Neuronal stem cell (in vitro differentiated cells): ENCODE data around the gene ARHGAP23.

Experiments used
- DNase-seq: peaks from one replicate; pipeline ENCODE4 v3.0.0-alpha.2; 2013; ENCODE audit warnings: low spot score
- H2AFZ ChIP-seq: one replicate; pipeline ENCODE4 v1.6.1; 2013; ENCODE audit warnings: mild to moderate bottlenecking, low read length, inconsistent platforms
- H2AK5ac ChIP-seq: 2 replicates; pipeline ENCODE4 v1.6.1; 2013; ENCODE audit warnings: low read depth, mild to moderate bottlenecking, inconsistent platforms, low read length, moderate library complexity, mixed read lengths
- H2BK120ac ChIP-seq: 2 replicates; pipeline ENCODE4 v1.6.1; 2013; ENCODE audit warnings: low read depth, mild to moderate bottlenecking, inconsistent platforms, low read length, moderate library complexity, mixed read lengths
- H2BK12ac ChIP-seq: one replicate; pipeline ENCODE4 v1.6.1; 2013; ENCODE audit warnings: low read length, inconsistent platforms
- H2BK15ac ChIP-seq: 2 replicates; pipeline ENCODE4 v1.6.1; 2013; ENCODE audit warnings: mild to moderate bottlenecking, low read length, inconsistent platforms, mixed read lengths
- H2BK5ac ChIP-seq: one replicate; pipeline ENCODE4 v1.6.1; 2013; ENCODE audit warnings: inconsistent platforms, mild to moderate bottlenecking, low read length, moderate library complexity
- H3K14ac ChIP-seq: one replicate; pipeline ENCODE4 v1.6.1; 2013; ENCODE audit warnings: low read length, inconsistent platforms
- H3K18ac ChIP-seq: 2 replicates; pipeline ENCODE4 v1.6.1; 2013; ENCODE audit warnings: low read length, inconsistent platforms
- H3K23ac ChIP-seq: 2 replicates; pipeline ENCODE4 v1.6.1; 2013; ENCODE audit warnings: low read depth, mild to moderate bottlenecking, mixed read lengths, low read length, inconsistent platforms; ENCODE audit not compliant: poor library complexity
- H3K27ac ChIP-seq: replicated peaks from 3 replicates; pipeline ENCODE4 v1.5.1; 2013; ENCODE audit warnings: low read length, inconsistent platforms
- H3K27me3 ChIP-seq, 3 experiments: 2 replicates each; pipeline ENCODE4 v1.6.1; 2013; ENCODE audit warnings: low read length in 3 of 3, mild to moderate bottlenecking in 2 of 3, inconsistent platforms in 1 of 3, low read depth in 1 of 3, mixed read lengths in 1 of 3, moderate library complexity in 1 of 3; ENCODE audit not compliant: control insufficient read depth in 3 of 3, insufficient read depth in 3 of 3
- H3K36me3 ChIP-seq, 2 donors: replicated peaks in 1 of 2; 2 replicates each; pipeline ENCODE4 v1.6.1; 2013; ENCODE audit warnings: low read length in 2 of 2; ENCODE audit not compliant: control insufficient read depth in 2 of 2, insufficient read depth in 2 of 2
- H3K4ac ChIP-seq: 2 replicates; pipeline ENCODE4 v1.6.1; 2013; ENCODE audit warnings: inconsistent platforms, mild to moderate bottlenecking, low read length, moderate library complexity
- H3K4me1 ChIP-seq, 2 donors: 1 replicate in 1 of 2; 2 replicates in 1 of 2; pipeline ENCODE4 v1.6.1; 2013; ENCODE audit warnings: low read length in 2 of 2, low read depth in 1 of 2; ENCODE audit not compliant: control insufficient read depth in 2 of 2, insufficient read depth in 1 of 2
- H3K4me2 ChIP-seq: one replicate; pipeline ENCODE4 v1.6.1; 2013; ENCODE audit warnings: mild to moderate bottlenecking, low read length, inconsistent platforms; ENCODE audit not compliant: insufficient read depth, poor library complexity, severe bottlenecking
- H3K4me3 ChIP-seq, 2 donors: 2 replicates each; pipeline ENCODE4 v1.5.1; 2013; ENCODE audit warnings: low read length in 2 of 2, mild to moderate bottlenecking in 2 of 2, inconsistent platforms in 1 of 2, moderate library complexity in 1 of 2
- H3K79me1 ChIP-seq: one replicate; pipeline ENCODE4 v1.6.1; 2013; ENCODE audit warnings: low read depth, mild to moderate bottlenecking, inconsistent platforms, low read length, moderate library complexity
- H3K9ac ChIP-seq: one replicate; pipeline ENCODE4 v1.6.1; 2013; ENCODE audit warnings: mild to moderate bottlenecking, low read depth, low read length, inconsistent platforms; ENCODE audit not compliant: poor library complexity
- H3K9me3 ChIP-seq, 2 donors: replicated peaks in 1 of 2; 2 replicates each; pipeline versions ENCODE3 to v1.6.1; 2013; ENCODE audit warnings: low read length in 2 of 2, mild to moderate bottlenecking in 2 of 2, inconsistent platforms in 1 of 2, low read depth in 1 of 2, mixed read lengths in 1 of 2, moderate library complexity in 1 of 2; ENCODE audit not compliant: control insufficient read depth in 2 of 2, insufficient read depth in 1 of 2
- H4K8ac ChIP-seq: one replicate; pipeline ENCODE4 v1.6.1; 2013; ENCODE audit warnings: low read depth, mild to moderate bottlenecking, inconsistent platforms, low read length, moderate library complexity
- H4K91ac ChIP-seq: one replicate; pipeline ENCODE4 v1.6.1; 2013; ENCODE audit warnings: low read length, low read depth, mild to moderate bottlenecking, inconsistent platforms; ENCODE audit not compliant: poor library complexity
- WGBS, 2 donors: extraction: QIAGEN DNeasy Blood & Tissue Kit; methylation state at CpG; one replicate each; pipeline ENCODE4 v1.1.7; 2013; ENCODE audit warnings: missing lambda C conversion rate in 2 of 2, mixed read lengths in 1 of 2; ENCODE audit not compliant: insufficient read length in 2 of 2, insufficient replicate concordance in 1 of 2; ENCODE audit errors: extremely low coverage in 2 of 2; 5-methylcytosine and 5-hydroxymethylcytosine counted together

The ARHGAP23 gene

GRCh38 chr17:38397227-38397626 is 31.0 kb upstream of the ARHGAP23 start:
- H3K9me3 ChIP-seq, result no peaks in the 10 kb centered on the region
- H3K27ac ChIP-seq, result no peak overlapping the region
- no peak for DNase-seq
- H2BK120ac ChIP-seq, result no peak overlapping the region
- H3K4me3 ChIP-seq, result no peak overlapping the region
- no peak overlapping the region for H2AK5ac ChIP-seq
- no peak overlapping the region for H3K9ac ChIP-seq
- no peak overlapping the region for H3K23ac ChIP-seq
- no peak overlapping the region for H3K4ac ChIP-seq
- H4K91ac ChIP-seq, result no peak overlapping the region
- no peak overlapping the region for H3K4me2 ChIP-seq
- no peak overlapping the region for H2BK12ac ChIP-seq
- H3K36me3 ChIP-seq, result peaks cover 36 to 83% of the 10 kb centered on the region in 2 donors
- no peaks in the 10 kb centered on the region for H3K27me3 ChIP-seq
- H3K18ac ChIP-seq, result no peak overlapping the region
- H3K4me1 ChIP-seq, result no peaks in the 10 kb centered on the region
- no peaks in the 10 kb centered on the region for H3K79me1 ChIP-seq
- H2BK15ac ChIP-seq, result no peak overlapping the region
- WGBS, 2 donors, result no CpG with 5 or more reads among the region's 2 CpGs
- no peak overlapping the region for H2AFZ ChIP-seq
- no peak overlapping the region for H3K14ac ChIP-seq
- H2BK5ac ChIP-seq, result no peak overlapping the region
- H4K8ac ChIP-seq, result no peak overlapping the region

- Histone ChIP-seq H3K4ac (no peak overlapping the region), H3K14ac (no peak overlapping the region), H3K27ac (no peak overlapping the region), H2BK5ac (no peak overlapping the region), H2AK5ac (no peak overlapping the region), H2BK15ac (no peak overlapping the region), H2BK120ac (no peak overlapping the region), H4K8ac (no peak overlapping the region), H3K79me1 (no peaks in the 10 kb centered on the region), H3K23ac (no peak overlapping the region), H3K9me3 (no peaks in the 10 kb centered on the region), H2BK12ac (no peak overlapping the region), H3K36me3 (peaks cover 40 to 80% of the 10 kb centered on the region in 2 donors), H3K9ac (no peak overlapping the region), H4K91ac (no peak overlapping the region), H3K18ac (no peak overlapping the region), H3K27me3 (no peaks in the 10 kb centered on the region), H3K4me2 (no peak overlapping the region), H2AFZ (no peak overlapping the region), H3K4me3 (no peak overlapping the region), H3K4me1 (peaks cover 0 to 3% of the 10 kb centered on the region in 2 donors)
- DNase-seq, result no peak
- no CpG with 5 or more reads among the region's 6 CpGs for WGBS, 2 donors
These were observed 28.0 kb upstream of the ARHGAP23 start for GRCh38 chr17:38400286-38400685.

GRCh38 chr17:38401459-38401858 is 26.8 kb upstream of the ARHGAP23 start:
- peaks cover 34 to 68% of the 10 kb centered on the region in 2 donors for H3K36me3 ChIP-seq
- H3K4me1 ChIP-seq, result peaks cover 0 to 3% of the 10 kb centered on the region in 2 donors
- no peak overlapping the region for H2BK120ac ChIP-seq
- no peak overlapping the region for H3K4me3 ChIP-seq
- H2BK15ac ChIP-seq, result no peak overlapping the region
- no peak overlapping the region for H4K8ac ChIP-seq
- no peak for DNase-seq
- H3K79me1 ChIP-seq, result no peaks in the 10 kb centered on the region
- no peak overlapping the region for H2AK5ac ChIP-seq
- no peak overlapping the region for H3K4ac ChIP-seq
- H2BK12ac ChIP-seq, result no peak overlapping the region
- H3K18ac ChIP-seq, result no peak overlapping the region
- no peaks in the 10 kb centered on the region for H3K9me3 ChIP-seq
- WGBS, 2 donors, result no CpG with 5 or more reads among the region's 4 CpGs
- no peak overlapping the region for H3K23ac ChIP-seq
- no peak overlapping the region for H3K4me2 ChIP-seq
- H3K27me3 ChIP-seq, result no peaks in the 10 kb centered on the region
- H2BK5ac ChIP-seq, result no peak overlapping the region
- no peak overlapping the region for H2AFZ ChIP-seq
- H4K91ac ChIP-seq, result no peak overlapping the region
- H3K27ac ChIP-seq, result no peak overlapping the region
- no peak overlapping the region for H3K9ac ChIP-seq
- H3K14ac ChIP-seq, result no peak overlapping the region

- WGBS, 2 donors, result no CpG with 5 or more reads among the region's 5 CpGs
- Histone ChIP-seq H3K27me3 (no peaks in the 10 kb centered on the region), H2AFZ (no peak overlapping the region), H3K18ac (no peak overlapping the region), H4K8ac (no peak overlapping the region), H3K4me3 (no peak overlapping the region), H2BK12ac (no peak overlapping the region), H2BK15ac (no peak overlapping the region), H3K4me2 (no peak overlapping the region), H3K27ac (no peak overlapping the region), H3K9ac (no peak overlapping the region), H2BK5ac (no peak overlapping the region), H3K79me1 (no peaks in the 10 kb centered on the region), H3K36me3 (peaks cover 25 to 54% of the 10 kb centered on the region in 2 donors), H4K91ac (no peak overlapping the region), H2BK120ac (no peak overlapping the region), H2AK5ac (no peak overlapping the region), H3K4me1 (peaks cover 0 to 3% of the 10 kb centered on the region in 2 donors), H3K23ac (no peak overlapping the region), H3K9me3 (no peaks in the 10 kb centered on the region), H3K4ac (no peak overlapping the region), H3K14ac (no peak overlapping the region)
- no peak for DNase-seq
These were observed 25.4 kb upstream of the ARHGAP23 start for GRCh38 chr17:38402897-38403296.
